K562 (cell line): ENCODE results near the gene LRMDA. TPM values are rescaled to one million over a fixed set of nuclear protein-coding genes. Genes with fewer than 3 reads are reported as not detected.

Source experiments
- ATAC-seq: fragments of 200-7000 bp; cut with Tn5 transposase; 3 replicates; pipeline ENCODE4 v1.9.1; 2020; ENCODE audit warnings: moderate library complexity
- BruUV-seq: library from RNA; stranded (reverse); fragments of 400-500 nt; replicated peaks from 2 replicates; lab custom pipeline; 2021; lab: Mats Ljungman, UMichigan
- CTCF ChIA-PET: fragments of 300-600 bp; formaldehyde crosslinking; extraction: SDS; loops from one replicate; lab custom pipeline; 2021; ENCODE audit warnings: low intra/inter-chr PET ratio; lab: Yijun Ruan, JAX
- POLR2A ChIA-PET: fragments of 300-600, 350-650 bp; sonication (Branson Sonifier 250); formaldehyde crosslinking; extraction: SDS; loops from one replicate; lab custom pipeline; 2021; ENCODE audit warnings: antibody characterized with exemption, inconsistent platforms; lab: Yijun Ruan, JAX
- DNase-seq, 4 experiments: peaks; one replicate each; pipeline versions ENCODE4 v3.0.0 to v3.0.0-alpha.2; 2011 to 2018; ENCODE audit warnings: low spot score in 3 of 4, mixed read lengths in 3 of 4; ENCODE audit errors: extremely low read depth in 1 of 4
- FAIRE-seq: peaks from 2 replicates; lab custom pipeline; 2011; peaks lifted over from hg19 to GRCh38; lab: Jason Lieb, UNC
- H2AFZ ChIP-seq: 2 replicates; pipeline ENCODE4 v1.6.0; 2011; ENCODE audit warnings: low read depth, low read length, control low read depth, inconsistent platforms
- H3K27ac ChIP-seq: fragments of 200-600 bp; 3 replicates; pipeline ENCODE4 v1.8.0; 2011; ENCODE audit warnings: low read depth, mild to moderate bottlenecking, control low read depth, inconsistent platforms, low read length, moderate library complexity, mixed read lengths; ENCODE audit errors: extremely low read depth
- H3K27me3 ChIP-seq, 2 experiments: fragments of 300-600 bp in 1 of 2; 2 replicates in 1 of 2; 3 replicates in 1 of 2; pipeline versions ENCODE4 v1.6.0 to v1.8.0; 2011; ENCODE audit warnings: inconsistent platforms in 2 of 2, low read length in 2 of 2, mild to moderate bottlenecking in 1 of 2, mixed read lengths in 1 of 2, moderate library complexity in 1 of 2; ENCODE audit not compliant: control insufficient read depth in 2 of 2, insufficient read depth in 2 of 2
- H3K36me3 ChIP-seq: fragments of 300-600 bp; 3 replicates; pipeline ENCODE4 v1.8.0; 2011; ENCODE audit warnings: mild to moderate bottlenecking, low read length, inconsistent platforms; ENCODE audit not compliant: control insufficient read depth, insufficient read depth
- H3K4me1 ChIP-seq, 2 experiments: fragments of 200-600 bp in 1 of 2; replicated peaks in 1 of 2; 2 replicates in 1 of 2; 3 replicates in 1 of 2; pipeline versions ENCODE4 v1.5.1 to v1.8.0; 2011; ENCODE audit warnings: inconsistent platforms in 2 of 2, low read length in 2 of 2, mild to moderate bottlenecking in 1 of 2, mixed read lengths in 1 of 2, moderate library complexity in 1 of 2; ENCODE audit not compliant: control insufficient read depth in 2 of 2, insufficient read depth in 2 of 2
- H3K4me2 ChIP-seq: 2 replicates; pipeline ENCODE4 v1.6.1; 2011; ENCODE audit warnings: low read length, control low read depth, inconsistent platforms, mixed read lengths; ENCODE audit not compliant: insufficient read depth
- H3K4me3 ChIP-seq: fragments of 200-600 bp; sonication (generic), shearing (Covaris generic); 2 replicates; pipeline ENCODE4 v1.5.1; 2016; ENCODE audit warnings: control low read depth, inconsistent platforms
- H3K79me2 ChIP-seq: fragments of 200-600 bp; 3 replicates; pipeline ENCODE4 v1.8.0; 2011; ENCODE audit warnings: low read length, inconsistent platforms; ENCODE audit not compliant: control insufficient read depth, insufficient read depth
- H3K9ac ChIP-seq, 2 experiments: 2 replicates each; pipeline versions ENCODE4 v1.6.0 to v1.6.1; 2011; ENCODE audit warnings: low read depth in 2 of 2, low read length in 2 of 2, control low read depth in 1 of 2, inconsistent platforms in 1 of 2, mild to moderate bottlenecking in 1 of 2, mixed read lengths in 1 of 2; ENCODE audit not compliant: insufficient read depth in 1 of 2
- H3K9me1 ChIP-seq: one replicate; pipeline ENCODE4 v1.6.0; 2011; ENCODE audit warnings: inconsistent platforms, mild to moderate bottlenecking, low read length, moderate library complexity; ENCODE audit not compliant: control insufficient read depth, insufficient read depth
- H3K9me3 ChIP-seq: replicated peaks from 2 replicates; pipeline ENCODE4 v1.5.1; 2011; ENCODE audit warnings: low read depth, low read length, inconsistent platforms; ENCODE audit not compliant: control insufficient read depth, insufficient read depth
- H4K20me1 ChIP-seq: replicated peaks from 2 replicates; pipeline ENCODE4 v1.6.1; 2011; ENCODE audit warnings: low read length, inconsistent platforms, mixed read lengths; ENCODE audit not compliant: control insufficient read depth, insufficient read depth
- BCLAF1 ChIP-seq, 2 experiments: fragments of 450-650 bp in 1 of 2; IDR thresholded peaks; 2 replicates each; pipeline ENCODE4 v1.6.1; 2011 to 2017; ENCODE audit warnings: low read depth in 2 of 2, antibody characterized with exemption in 1 of 2, borderline replicate concordance in 1 of 2, low read length in 1 of 2, mild to moderate bottlenecking in 1 of 2, mixed read lengths in 1 of 2; ENCODE audit not compliant: control insufficient read depth in 1 of 2
- NCOA1 ChIP-seq: fragments of 450-650 bp; IDR thresholded peaks from 2 replicates; pipeline ENCODE4 v1.6.1; 2016; ENCODE audit warnings: low read depth
- PHF20 ChIP-seq: fragments of 450-650 bp; IDR thresholded peaks from 2 replicates; pipeline ENCODE4 v1.6.1; 2018; ENCODE audit not compliant: partially characterized antibody
- PPARD ChIP-seq: fragments of 250-450 bp; sonication (Bioruptor Pico); IDR thresholded peaks from 2 replicates; pipeline ENCODE4 v1.8.0; 2022; ENCODE audit warnings: inconsistent platforms, mild to moderate bottlenecking, moderate library complexity
- ZBTB43 ChIP-seq: sonication (generic); formaldehyde crosslinking; IDR thresholded peaks from 2 replicates; pipeline ENCODE4 v1.8.0; 2023; ENCODE audit warnings: mild to moderate bottlenecking, missing genetic modification reagents
- ZNF165 ChIP-seq: fragments of 250-450 bp; sonication (Bioruptor Pico); IDR thresholded peaks from 2 replicates; pipeline ENCODE4 v1.4.0; 2020; ENCODE audit warnings: borderline replicate concordance
- WGBS: fragments of 100-300 bp; shearing (Covaris generic); methylation state at CpG from one replicate; pipeline ENCODE4 v1.1.6; 2016; ENCODE audit warnings: low coverage, mixed read lengths; ENCODE audit not compliant: insufficient coverage; ENCODE audit errors: missing lambda C conversion rate; 5-methylcytosine and 5-hydroxymethylcytosine counted together
- in situ Hi-C: fragments of 300-500 bp; cut with MboI; formaldehyde crosslinking; loops from 4 replicates; pipeline ENCODE4 v1.15.0; 2018; ENCODE audit warnings: inconsistent platforms, mixed read lengths
- intact Hi-C: fragments of 100-400 bp; cut with micrococcal nuclease; formaldehyde crosslinking; loops from 2 replicates; pipeline ENCODE4 v1.14.2; 2022
- polyA plus RNA-seq, 8 experiments: library from polyadenylated mRNA; depleted of rRNA in 4 of 8; stranded (reverse) in 5 of 8; unstranded in 3 of 8; fragments of >200 nt; fragmentation: Nextera tagmentation in 2 of 8; fragmentation: Illumina TruSeq in 1 of 8; extraction: Ambion mirVana in 2 of 8; extraction: Trizol in 1 of 8; gene quantifications; 2 replicates each; pipeline versions ENCODE4 v1.2.1 to v1.2.3, GENCODE V29; 2011 to 2014; ENCODE audit warnings: inconsistent platforms in 1 of 8, missing spikeins in 1 of 8
- total RNA-seq, 7 experiments: library from RNA; depleted of rRNA in 6 of 7; stranded (reverse); fragments of >200 nt in 6 of 7; fragmentation: Illumina TruSeq in 2 of 7; extraction: Trizol in 2 of 7; gene quantifications; 2 replicates each; pipeline versions ENCODE4 v1.2.1 to v1.2.3, GENCODE V29; 2011 to 2021; ENCODE audit warnings: low replicate concordance in 1 of 7
- TF ChIP-seq, protein P1 (sequence below): fragments of 450-650 bp; formaldehyde crosslinking; IDR thresholded peaks from 2 replicates; pipeline ENCODE4 v1.4.0; 2022; ENCODE audit warnings: missing genetic modification characterization

Gene LRMDA
- total and polyA plus RNA-seq, 9 of the 15 experiments (the other 6 are each of a cell fraction or from before 2014, with no cell fraction given): 0.25 TPM; not detected in 8

DNA sequence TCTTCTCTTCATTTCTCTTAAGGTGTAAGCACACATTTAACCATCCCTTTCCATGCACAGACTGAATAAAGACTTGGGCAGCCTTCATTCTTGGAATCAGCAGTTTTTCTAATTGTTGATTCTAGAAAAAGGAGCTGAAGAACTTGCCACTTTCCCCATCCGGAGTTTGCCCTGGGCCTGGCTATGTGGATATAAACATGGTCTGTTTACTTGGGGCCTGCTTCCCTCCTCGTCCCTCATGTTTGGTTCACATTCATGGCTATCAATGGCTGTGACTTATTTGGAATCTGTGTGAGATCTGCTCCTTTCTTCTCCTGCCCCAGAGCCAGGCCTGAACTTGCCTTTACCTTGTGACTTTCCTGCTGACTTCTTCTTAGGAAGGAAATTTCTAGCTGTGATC is 199.3 kb downstream of the LRMDA start:
- BruUV-seq: no TSS peak
- in situ Hi-C loops: no loop called here

More for the DNA sequence above, 199.3 kb downstream of the LRMDA start:
- H3K4me2 ChIP-seq: no peak overlapping the region
- no peak overlapping the region for H3K4me3 ChIP-seq
- TF ChIP-seq ZNF165 (CRISPR knock-in tag): no peak
- no peak for TF ChIP-seq NCOA1
- TF ChIP-seq BCLAF1 (IDR thresholded peaks at IDR 0.05; ENCODE audit: borderline replicate concordance in 1 of 2, control insufficient read depth in 1 of 2, low read depth in 2 of 2, low read length in 1 of 2): no peak
- TF ChIP-seq, protein P1, sequence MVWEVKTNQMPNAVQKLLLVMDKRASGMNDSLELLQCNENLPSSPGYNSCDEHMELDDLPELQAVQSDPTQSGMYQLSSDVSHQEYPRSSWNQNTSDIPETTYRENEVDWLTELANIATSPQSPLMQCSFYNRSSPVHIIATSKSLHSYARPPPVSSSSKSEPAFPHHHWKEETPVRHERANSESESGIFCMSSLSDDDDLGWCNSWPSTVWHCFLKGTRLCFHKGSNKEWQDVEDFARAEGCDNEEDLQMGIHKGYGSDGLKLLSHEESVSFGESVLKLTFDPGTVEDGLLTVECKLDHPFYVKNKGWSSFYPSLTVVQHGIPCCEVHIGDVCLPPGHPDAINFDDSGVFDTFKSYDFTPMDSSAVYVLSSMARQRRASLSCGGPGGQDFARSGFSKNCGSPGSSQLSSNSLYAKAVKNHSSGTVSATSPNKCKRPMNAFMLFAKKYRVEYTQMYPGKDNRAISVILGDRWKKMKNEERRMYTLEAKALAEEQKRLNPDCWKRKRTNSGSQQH (CRISPR knock-in tag): no peak
- TF ChIP-seq PHF20: no peak
- TF ChIP-seq PPARD (CRISPR knock-in tag): no peak
- no peak for TF ChIP-seq ZBTB43
- TF ChIP-seq, all 486 proteins: peak for 0
- FAIRE-seq (no peak), DNase-seq (no peak), ATAC-seq (no peak)
- Histone ChIP-seq H3K27ac (no peak overlapping the region), H3K9me3 (no peaks in the 10 kb centered on the region), H4K20me1 (no peaks in the 10 kb centered on the region), H3K4me1 (no peaks in the 10 kb centered on the region), H3K27me3 (no peaks in the 10 kb centered on the region), H3K36me3 (no peaks in the 10 kb centered on the region), H3K9me1 (no peaks in the 10 kb centered on the region), H3K9ac (no peak overlapping the region), H2AFZ (no peak overlapping the region), H3K79me2 (no peaks in the 10 kb centered on the region)
- ChIA-PET POLR2A (interaction anchor here (1.1 to 1.4 kb wide), 2 partner anchors 10 to 11 kb away, joined by 3 to 5 read pairs; no protein-coding TSS in a partner anchor), CTCF (no interaction called here)
- WGBS: 0% methylated on average over 2 of the region's 2 CpGs
- intact Hi-C loops: no loop called here
